B cell (primary cell): ENCODE results near the gene NTM. TPM values are rescaled to one million over a fixed set of nuclear protein-coding genes. Genes with fewer than 3 reads are reported as not detected.

ENCODE experiments used
- ATAC-seq: fragments of 200-7000 bp; cut with Tn5 transposase; one replicate; pipeline ENCODE4 v1.10.0; 2021; ENCODE audit warnings: low read depth, mild to moderate bottlenecking, moderate number of reproducible peaks, moderate library complexity
- CTCF ChIA-PET: fragments of 350-600 bp; sonication (Branson Sonifier 250); formaldehyde crosslinking; loops from one replicate; lab custom pipeline; 2021; ENCODE audit warnings: antibody characterized with exemption, inconsistent platforms; lab: Charles Lee
- POLR2A ChIA-PET: fragments of 350-600 bp; sonication (Branson Sonifier 250); formaldehyde crosslinking; loops from one replicate; lab custom pipeline; 2021; ENCODE audit warnings: antibody characterized with exemption; lab: Charles Lee
- DNase-seq: peaks from one replicate; pipeline ENCODE4 v3.0.0; 2013
- H2AFZ ChIP-seq: 2 replicates; pipeline ENCODE4 v1.6.1; 2012; ENCODE audit warnings: mild to moderate bottlenecking, low read depth, low read length; ENCODE audit not compliant: insufficient read depth, poor library complexity, severe bottlenecking
- H3K27ac ChIP-seq, 2 donors: 1 replicate in 1 of 2; 2 replicates in 1 of 2; pipeline ENCODE4 v1.5.1; 2012 to 2013; ENCODE audit warnings: low read length in 2 of 2, mild to moderate bottlenecking in 2 of 2, moderate library complexity in 1 of 2
- H3K27me3 ChIP-seq, 4 experiments: fragments of 200-600 bp in 1 of 4; sonication (generic) in 1 of 4; replicated peaks in 1 of 4; 1 replicate in 2 of 4; 2 replicates in 2 of 4; pipeline versions ENCODE4 v1.6.1 to v1.7.0; 2013 to 2016; ENCODE audit warnings: low read length in 3 of 4, mild to moderate bottlenecking in 2 of 4, mixed read lengths in 1 of 4, moderate library complexity in 1 of 4; ENCODE audit not compliant: insufficient read depth in 4 of 4, control insufficient read depth in 3 of 4; ENCODE audit errors: control extremely low read depth in 1 of 4
- H3K36me3 ChIP-seq, 2 experiments: replicated peaks in 1 of 2; 1 replicate in 1 of 2; 2 replicates in 1 of 2; pipeline versions ENCODE4 v1.6.1 to v1.7.1; 2013; ENCODE audit warnings: low read length in 1 of 2; ENCODE audit not compliant: insufficient read depth in 2 of 2, control insufficient read depth in 1 of 2; ENCODE audit errors: control extremely low read depth in 1 of 2, extremely low read depth in 1 of 2
- H3K4me1 ChIP-seq, 2 donors: fragments of 200-600 bp in 1 of 2; sonication (generic) in 1 of 2; 1 replicate in 1 of 2; 2 replicates in 1 of 2; pipeline versions ENCODE4 v1.5.1 to v1.6.1; 2013 to 2017; ENCODE audit warnings: low read length in 2 of 2; ENCODE audit not compliant: control insufficient read depth in 2 of 2, insufficient read depth in 2 of 2
- H3K4me2 ChIP-seq: replicated peaks from 2 replicates; pipeline ENCODE3; 2012; ENCODE audit warnings: mild to moderate bottlenecking, low read depth, low read length; ENCODE audit not compliant: poor library complexity, severe bottlenecking
- H3K4me3 ChIP-seq, 5 experiments: fragments of 200-600 bp in 1 of 5; sonication (generic) in 1 of 5; 1 replicate in 3 of 5; 2 replicates in 2 of 5; pipeline versions ENCODE4 v1.5.1 to v1.7.0; 2011 to 2016; ENCODE audit warnings: low read length in 4 of 5, mild to moderate bottlenecking in 4 of 5, low read depth in 2 of 5, control low read depth in 1 of 5, moderate library complexity in 1 of 5; ENCODE audit not compliant: insufficient read depth in 1 of 5; ENCODE audit errors: control extremely low read depth in 1 of 5, extremely low read depth in 1 of 5
- H3K79me2 ChIP-seq: fragments of 200-600 bp; sonication (generic); one replicate; pipeline ENCODE4 v1.6.0; 2016; ENCODE audit warnings: low read length; ENCODE audit not compliant: control insufficient read depth, insufficient read depth
- H3K9ac ChIP-seq: fragments of 200-600 bp; sonication (generic); 2 replicates; pipeline ENCODE4 v1.6.1; 2017; ENCODE audit warnings: mild to moderate bottlenecking, low read length, moderate library complexity
- H3K9me3 ChIP-seq, 3 donors: one replicate each; pipeline versions ENCODE4 v1.6.1 to v1.7.1; 2013; ENCODE audit warnings: low read length in 2 of 3; ENCODE audit not compliant: control insufficient read depth in 2 of 3, insufficient read depth in 1 of 3; ENCODE audit errors: control extremely low read depth in 1 of 3
- H4K20me1 ChIP-seq: 2 replicates; pipeline ENCODE4 v1.6.0; 2012; ENCODE audit warnings: mild to moderate bottlenecking, low read length; ENCODE audit not compliant: insufficient read depth, control insufficient read depth, poor library complexity, severe bottlenecking
- H3K27ac Mint-ChIP-seq: one replicate; pipeline ENCODE4 v1.8.0; 2021; ENCODE audit warnings: mixed read lengths
- H3K27me3 Mint-ChIP-seq: one replicate; pipeline ENCODE4 v1.8.0; 2021; ENCODE audit warnings: mixed read lengths
- H3K4me1 Mint-ChIP-seq: one replicate; pipeline ENCODE4 v1.8.0; 2021; ENCODE audit warnings: mixed read lengths
- H3K4me3 Mint-ChIP-seq: one replicate; pipeline ENCODE4 v1.8.0; 2021; ENCODE audit warnings: mixed read lengths
- H3K9me3 Mint-ChIP-seq: one replicate; pipeline ENCODE4 v1.8.0; 2022; ENCODE audit warnings: mixed read lengths; ENCODE audit not compliant: insufficient read depth
- CTCF ChIP-seq: fragments of 200-600 bp; IDR thresholded peaks from one replicate; pipeline ENCODE4 v1.8.0; 2022; ENCODE audit warnings: antibody characterized with exemption, mild to moderate bottlenecking
- EZH2 ChIP-seq: IDR thresholded peaks from 2 replicates; pipeline ENCODE4 v1.6.1; 2012; ENCODE audit warnings: borderline replicate concordance, low read depth, mild to moderate bottlenecking, moderate library complexity, low read length; ENCODE audit not compliant: insufficient read depth, poor library complexity, severe bottlenecking
- WGBS: methylation state at CpG from one replicate; pipeline ENCODE4 v1.1.5; 2013; ENCODE audit warnings: missing lambda C conversion rate; ENCODE audit not compliant: insufficient coverage; 5-methylcytosine and 5-hydroxymethylcytosine counted together
- intact Hi-C: fragments of 100-400 bp; cut with micrococcal nuclease; formaldehyde crosslinking; loops from one replicate; pipeline ENCODE4 v1.10.0; 2022
- polyA plus RNA-seq: library from polyadenylated mRNA; depleted of rRNA; stranded (reverse); fragments of >200 nt; gene quantifications from 2 replicates; pipeline ENCODE4 v1.2.3, GENCODE V29; 2012
- total RNA-seq, 2 donors: library from RNA; stranded (reverse); fragments of 120-200 nt in 1 of 2; gene quantifications; 1 replicate in 1 of 2; 2 replicates in 1 of 2; pipeline versions ENCODE4 v1.2.3 to v1.2.4, GENCODE V29; 2013 to 2022

Gene NTM
- total and polyA plus RNA-seq, 2 donors (not counting 1 experiment from before 2014, with no cell fraction given): not detected

GRCh38 chr11:132122735-132123134, 752.3 kb downstream of the NTM start:
- no peak overlapping the region for H3K4me2 ChIP-seq
- H3K79me2 ChIP-seq: no peaks in the 10 kb centered on the region
- H3K27ac ChIP-seq: no peak overlapping the region
- H2AFZ ChIP-seq: no peak overlapping the region
- 64% methylated on average over 3 of the region's 4 CpGs for WGBS
- no peaks in the 10 kb centered on the region for H3K4me1 Mint-ChIP-seq
- intact Hi-C loops: no loop called here
- no peak for TF ChIP-seq EZH2
- no peak for TF ChIP-seq CTCF
- ChIA-PET POLR2A (no interaction called here), CTCF (interaction anchor here (1.0 kb wide), 1 partner anchor 25 kb away, joined by 3 read pairs; no protein-coding TSS in a partner anchor)
- DNase-seq: no peak
- no peaks in the 10 kb centered on the region for H3K9me3 Mint-ChIP-seq
- H3K4me1 ChIP-seq: peaks cover 0 to 4% of the 10 kb centered on the region in 2 donors
- H3K4me3 ChIP-seq: no peak overlapping the region
- H3K4me3 Mint-ChIP-seq: no peak overlapping the region
- no peaks in the 10 kb centered on the region for H4K20me1 ChIP-seq
- H3K27me3 ChIP-seq: no peaks in the 10 kb centered on the region
- H3K27ac Mint-ChIP-seq: no peak overlapping the region
- H3K9ac ChIP-seq: no peak overlapping the region
- no peaks in the 10 kb centered on the region for H3K27me3 Mint-ChIP-seq
- H3K36me3 ChIP-seq: no peaks in the 10 kb centered on the region
- ATAC-seq: no peak
- peaks cover 0 to 3% (median 0%) of the 10 kb centered on the region in 3 donors for H3K9me3 ChIP-seq

- H3K4me3 ChIP-seq: no peak overlapping the region
- no peaks in the 10 kb centered on the region for H3K4me1 Mint-ChIP-seq
- 83% methylated on average over 10 of the region's 10 CpGs for WGBS
- intact Hi-C loops: no loop called here
- TF ChIP-seq CTCF (no peak), EZH2 (no peak)
- no peak overlapping the region for H2AFZ ChIP-seq
- no peak overlapping the region for H3K4me2 ChIP-seq
- no peaks in the 10 kb centered on the region for H4K20me1 ChIP-seq
- no peaks in the 10 kb centered on the region for H3K79me2 ChIP-seq
- peaks cover 0 to 4% of the 10 kb centered on the region in 2 donors for H3K4me1 ChIP-seq
- H3K9me3 ChIP-seq: peaks cover 0 to 3% (median 0%) of the 10 kb centered on the region in 3 donors
- H3K27me3 Mint-ChIP-seq: no peaks in the 10 kb centered on the region
- DNase-seq (no peak), ATAC-seq (no peak)
- no peak overlapping the region for H3K27ac ChIP-seq
- H3K27me3 ChIP-seq: no peaks in the 10 kb centered on the region
- H3K27ac Mint-ChIP-seq: no peak overlapping the region
- CTCF ChIA-PET: interaction anchor here (1.0 kb wide), 1 partner anchor 26 kb away, joined by 3 read pairs; no protein-coding TSS in a partner anchor
- no peaks in the 10 kb centered on the region for H3K9me3 Mint-ChIP-seq
- no peak overlapping the region for H3K9ac ChIP-seq
- no peaks in the 10 kb centered on the region for H3K36me3 ChIP-seq
- H3K4me3 Mint-ChIP-seq: no peak overlapping the region
- POLR2A ChIA-PET: no interaction called here
These were observed 753.0 kb downstream of the NTM start for GRCh38 chr11:132123449-132123848.
